ENCODE data around the gene CLIP4. TPM values are rescaled to one million over a fixed set of nuclear protein-coding genes. Genes with fewer than 3 reads are reported as not detected.
A peak's percentile ranks its signal among the peaks of the same experiment; 100 is the strongest.

Gene CLIP4
- polyA plus RNA-seq, 10 donors = 11.6 to 25.6 (median 16.5) TPM

- no peak for DNase-seq
Observed at GRCh38 chr2:29124504-29124903, 9.3 kb downstream of the CLIP4 start.

GRCh38 chr2:29129586-29130281 lies 14.5 kb downstream of the CLIP4 start:
- DNase-seq = no peak

GRCh38 chr2:29130295-29130694 lies 15.1 kb downstream of the CLIP4 start:
- peak in 1 of 3 donors; percentile 49 for DNase-seq

GRCh38 chr2:29134933-29135332 lies 19.7 kb downstream of the CLIP4 start:
- no peak for DNase-seq

- no peak for DNase-seq
Observed at GRCh38 chr2:29139152-29139551, 23.9 kb downstream of the CLIP4 start.

- DNase-seq = no peak
Observed at GRCh38 chr2:29139731-29140130, 24.5 kb downstream of the CLIP4 start.

- no peak for DNase-seq
Observed at GRCh38 chr2:29143657-29144056, 28.4 kb downstream of the CLIP4 start.

GRCh38 chr2:29146197-29146596 lies 31.0 kb downstream of the CLIP4 start:
- DNase-seq = no peak

- DNase-seq = no peak
Observed at GRCh38 chr2:29147963-29148362, 32.7 kb downstream of the CLIP4 start.

GRCh38 chr2:29154610-29155009 lies 39.4 kb downstream of the CLIP4 start:
- DNase-seq = no peak

GRCh38 chr2:29155578-29155977 lies 40.4 kb downstream of the CLIP4 start:
- DNase-seq = no peak

GRCh38 chr2:29157131-29157530 lies 41.9 kb downstream of the CLIP4 start:
- no peak for DNase-seq

GRCh38 chr2:29159125-29159524 lies 43.9 kb downstream of the CLIP4 start:
- DNase-seq = no peak

- DNase-seq = no peak
Observed at GRCh38 chr2:29160184-29160583, 45.0 kb downstream of the CLIP4 start.

GRCh38 chr2:29162204-29162928 lies 47.2 kb downstream of the CLIP4 start:
- no peak for DNase-seq

GRCh38 chr2:29164091-29164846 lies 49.1 kb downstream of the CLIP4 start:
- no peak for DNase-seq

- peak in 1 of 3 donors; percentile 26 for DNase-seq
Observed at GRCh38 chr2:29165362-29166241, 50.4 kb downstream of the CLIP4 start.

GRCh38 chr2:29166242-29167039 lies 51.2 kb downstream of the CLIP4 start:
- DNase-seq = no peak

GRCh38 chr2:29174937-29175336 lies 59.7 kb downstream of the CLIP4 start:
- no peak for DNase-seq

- DNase-seq = no peak
Observed at GRCh38 chr2:29175338-29175737, 60.1 kb downstream of the CLIP4 start.

- DNase-seq = no peak
Observed at GRCh38 chr2:29182334-29182733, 67.1 kb downstream of the CLIP4 start.
